Measurements from ENCODE around the gene CAPN15. TPM values are rescaled to one million over a fixed set of nuclear protein-coding genes. Genes with fewer than 3 reads are reported as not detected.
A peak's percentile ranks its signal among the peaks of the same experiment; 100 is the strongest.

The CAPN15 gene
- total RNA-seq, 1 donor from 2014 or later = 31.9 TPM

- DNase-seq (ENCODE audit: low read depth) = no peak
- TF ChIP-seq CTCF (IDR thresholded peaks at IDR 0.05; ENCODE audit: insufficient read depth, low read length, severe bottlenecking) = no peak
- no peaks in the 10 kb centered on the region for H3K36me3 ChIP-seq (ENCODE audit: control insufficient read depth, insufficient read depth, low read length)
- H3K4me3 ChIP-seq (ENCODE audit: low read depth, low read length) = no peak within 1 kb of the TSS
- H3K27me3 ChIP-seq (ENCODE audit: control insufficient read depth, insufficient read depth, low read length) = peaks cover 2% of the 10 kb centered on the region
- FAIRE-seq = no peak
Observed at GRCh38 chr16:566475-567372, 39.2 kb downstream of the CAPN15 start, which contains the start of gene NHLRC4. NHLRC4 (plus strand) TSS chr16:567005; CDS start chr16:568048, 1,043 bp downstream.

DNA sequence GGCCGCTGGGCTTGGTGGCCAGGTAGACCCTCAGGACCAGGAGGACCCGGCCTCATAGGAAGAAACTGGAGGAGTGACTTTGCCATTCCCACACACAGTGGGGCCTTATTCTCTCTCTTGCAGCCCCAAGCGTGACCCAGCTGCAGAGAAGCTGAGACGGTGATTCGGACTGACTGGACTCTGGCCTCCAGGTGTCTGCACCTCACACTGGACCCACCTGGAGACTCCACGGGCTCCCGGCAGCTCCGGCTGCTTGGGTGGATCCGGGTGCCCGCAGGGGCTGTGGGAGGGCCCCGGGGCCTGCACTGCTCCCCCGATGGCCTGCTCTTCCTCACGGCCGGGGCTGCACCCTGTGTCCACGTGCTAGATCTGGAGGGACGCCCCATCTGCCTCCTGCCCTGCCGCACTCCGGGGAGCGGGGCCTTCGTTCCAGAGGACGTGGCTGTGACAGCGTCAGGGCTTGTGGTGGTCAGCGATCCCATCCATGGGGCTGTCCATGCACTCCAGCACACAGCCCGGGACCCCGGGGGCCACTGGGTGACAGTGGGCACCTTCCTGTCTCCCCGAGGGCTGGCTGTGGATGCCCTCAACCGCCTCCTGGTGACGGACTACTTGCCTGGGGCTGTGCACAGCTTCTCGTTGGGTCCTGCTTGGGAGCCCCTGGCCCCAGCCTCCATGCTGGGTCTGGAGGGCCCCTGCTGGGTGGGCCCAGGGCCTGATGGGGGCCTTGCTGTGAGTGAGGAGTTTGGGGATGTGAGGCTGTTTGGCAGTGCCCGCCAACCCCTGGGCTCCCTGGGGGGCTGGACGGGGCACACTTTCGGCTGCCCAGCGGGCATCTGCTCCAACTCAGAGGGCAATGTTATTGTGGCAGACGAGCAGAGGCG lies 40.1 kb downstream of the CAPN15 start:
- no peak overlapping the region for H3K4me3 ChIP-seq (ENCODE audit: low read depth, low read length)
- FAIRE-seq (no peak), DNase-seq (ENCODE audit: low read depth) (no peak)
- H3K27me3 ChIP-seq (ENCODE audit: control insufficient read depth, insufficient read depth, low read length) = no peaks in the 10 kb centered on the region
- no peak for TF ChIP-seq CTCF (IDR thresholded peaks at IDR 0.05; ENCODE audit: insufficient read depth, low read length, severe bottlenecking)
- no peaks in the 10 kb centered on the region for H3K36me3 ChIP-seq (ENCODE audit: control insufficient read depth, insufficient read depth, low read length)

DNA sequence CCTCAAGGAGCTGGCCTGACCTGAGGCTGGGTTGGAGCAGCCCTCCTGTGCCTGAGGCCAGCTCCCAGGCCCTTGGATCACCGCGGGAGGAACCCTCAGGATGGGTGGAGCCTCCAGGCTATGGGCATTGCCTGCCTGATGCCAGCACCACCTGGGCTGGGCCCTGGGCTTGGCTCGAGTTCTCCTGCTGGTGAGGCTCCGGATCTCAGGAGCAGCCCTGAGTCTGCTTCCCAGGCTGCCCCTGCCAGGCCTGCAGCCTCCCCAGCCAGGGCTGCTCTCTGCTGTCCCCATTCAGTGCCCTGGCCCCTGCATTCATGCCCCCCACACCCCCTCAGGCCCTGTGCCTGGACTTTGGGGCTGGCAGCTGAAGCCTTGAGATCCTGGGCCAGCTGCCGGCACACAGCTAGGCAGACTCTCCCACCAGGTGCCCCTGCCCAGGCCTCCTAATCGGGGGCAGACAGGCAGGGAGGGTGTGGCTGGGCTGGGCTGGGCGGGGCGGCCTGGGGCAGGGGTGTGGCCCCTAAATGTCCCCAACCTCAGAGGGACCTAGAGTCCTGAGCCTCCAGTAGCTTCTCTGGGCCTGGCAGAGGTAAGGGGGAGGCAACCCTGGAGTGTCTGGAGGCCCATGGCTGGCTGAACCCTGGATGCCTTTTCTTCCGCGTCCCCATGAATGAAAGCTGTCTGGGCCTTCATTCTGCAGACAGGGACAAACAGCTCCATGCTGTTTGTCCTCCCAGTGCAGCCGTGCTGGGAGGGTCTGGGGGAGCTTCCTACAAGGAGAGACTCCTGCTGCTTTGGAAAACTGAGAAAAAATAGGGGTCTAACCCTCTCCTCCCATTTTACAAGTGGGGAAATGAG lies 41.1 kb downstream of the CAPN15 start:
- H3K36me3 ChIP-seq (ENCODE audit: control insufficient read depth, insufficient read depth, low read length) = no peaks in the 10 kb centered on the region
- H3K27me3 ChIP-seq (ENCODE audit: control insufficient read depth, insufficient read depth, low read length) = no peaks in the 10 kb centered on the region
- DNase-seq (ENCODE audit: low read depth) (no peak), FAIRE-seq (no peak)
- H3K4me3 ChIP-seq (ENCODE audit: low read depth, low read length) = no peak overlapping the region
- no peak for TF ChIP-seq CTCF (IDR thresholded peaks at IDR 0.05; ENCODE audit: insufficient read depth, low read length, severe bottlenecking)

DNA sequence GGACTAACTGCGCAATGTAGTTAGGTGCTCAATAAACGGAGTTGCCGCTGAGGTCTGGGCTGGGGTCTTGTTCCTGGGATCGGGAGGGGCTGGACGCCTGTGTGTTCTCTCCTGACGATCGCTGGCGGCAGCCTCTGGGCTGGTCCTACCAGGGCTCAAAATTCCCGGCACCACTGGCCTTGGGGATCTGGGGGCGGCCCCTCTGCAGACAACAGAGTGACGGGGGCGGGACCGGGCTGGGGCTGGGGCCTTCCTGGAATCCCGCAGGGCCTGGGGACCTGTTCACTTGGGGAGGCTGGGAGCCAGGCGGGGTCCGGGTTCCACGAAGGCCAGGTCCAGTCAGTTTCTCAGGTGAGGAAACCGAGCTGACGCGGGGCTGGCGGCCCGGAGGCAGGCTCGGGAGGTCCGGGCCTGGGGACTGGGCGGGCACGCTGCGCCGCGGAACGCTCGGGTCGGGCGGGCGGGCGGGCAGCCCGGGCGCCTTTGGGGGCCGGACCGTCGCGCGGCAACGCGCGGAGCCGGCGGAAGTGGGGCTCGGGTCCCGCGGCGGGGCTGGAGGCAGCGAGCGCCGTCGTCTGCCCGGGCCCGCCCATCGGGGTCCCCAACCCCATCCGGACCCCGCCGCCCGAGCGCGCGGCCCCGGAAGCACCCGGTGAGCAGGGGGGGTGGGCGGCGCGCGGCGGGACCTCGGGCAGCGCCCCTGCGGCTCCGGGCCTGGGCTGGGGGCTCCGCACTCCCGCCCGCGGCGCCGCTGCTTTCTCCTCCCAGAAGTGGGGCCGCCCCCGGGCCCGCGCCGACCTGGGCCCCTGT lies 42.1 kb downstream of the CAPN15 start, which contains the start of gene PIGQ:
PIGQ (plus strand) TSS at position 524 of the 810 bp plus-strand sequence. CDS start 4,107 bp downstream, outside the sequence.
- FAIRE-seq (no peak), DNase-seq (ENCODE audit: low read depth) (no peak)
- TF ChIP-seq CTCF (IDR thresholded peaks at IDR 0.05; ENCODE audit: insufficient read depth, low read length, severe bottlenecking) = no peak

More for the DNA sequence above, 42.1 kb downstream of the CAPN15 start, which contains the start of gene PIGQ:
- Histone ChIP-seq H3K36me3 (ENCODE audit: control insufficient read depth, insufficient read depth, low read length) (no peaks in the 10 kb centered on the region), H3K27me3 (ENCODE audit: control insufficient read depth, insufficient read depth, low read length) (no peaks in the 10 kb centered on the region), H3K4me3 (ENCODE audit: low read depth, low read length) (peak within 1 kb of the TSS; percentile 68)

Measured in bronchial epithelial cell (primary cell).